Trophoblast cell (in vitro differentiated cells and primary cell): Measurements from ENCODE around the gene RSBN1.

ENCODE experiments used
- DNase-seq, 2 donors: peaks; one replicate each; pipeline ENCODE4 v3.0.0-alpha.2; 2016
- H2AFZ ChIP-seq: 2 replicates; pipeline ENCODE4 v1.6.1; 2013; ENCODE audit warnings: low read length, moderate library complexity, mild to moderate bottlenecking; ENCODE audit not compliant: insufficient read depth, poor library complexity
- H2AK5ac ChIP-seq: 2 replicates; pipeline ENCODE4 v1.6.1; 2013; ENCODE audit warnings: mild to moderate bottlenecking, low read length
- H2BK120ac ChIP-seq: 2 replicates; pipeline ENCODE4 v1.6.1; 2013; ENCODE audit warnings: low read length, mild to moderate bottlenecking, moderate library complexity; ENCODE audit not compliant: insufficient read depth, poor library complexity
- H2BK12ac ChIP-seq: 2 replicates; pipeline ENCODE4 v1.6.1; 2013; ENCODE audit warnings: mild to moderate bottlenecking, low read length, moderate library complexity
- H2BK5ac ChIP-seq: 2 replicates; pipeline ENCODE4 v1.6.1; 2013; ENCODE audit warnings: low read length, low read depth, moderate library complexity, mild to moderate bottlenecking; ENCODE audit not compliant: poor library complexity
- H3K14ac ChIP-seq: 2 replicates; pipeline ENCODE4 v1.6.1; 2013; ENCODE audit warnings: mild to moderate bottlenecking, low read length
- H3K18ac ChIP-seq: 2 replicates; pipeline ENCODE4 v1.6.1; 2013; ENCODE audit warnings: mild to moderate bottlenecking, low read length
- H3K23ac ChIP-seq: 2 replicates; pipeline ENCODE4 v1.6.1; 2013; ENCODE audit warnings: low read length
- H3K27ac ChIP-seq: 2 replicates; pipeline ENCODE4 v1.5.1; 2013; ENCODE audit warnings: low read depth, mild to moderate bottlenecking, inconsistent platforms, low read length, moderate library complexity
- H3K27me3 ChIP-seq: 2 replicates; pipeline ENCODE4 v1.6.1; 2013; ENCODE audit warnings: inconsistent platforms, mild to moderate bottlenecking, low read length, moderate library complexity; ENCODE audit not compliant: insufficient read depth
- H3K36me3 ChIP-seq, 2 experiments: 1 replicate in 1 of 2; 2 replicates in 1 of 2; pipeline ENCODE4 v1.6.1; 2013; ENCODE audit warnings: low read length in 2 of 2, mild to moderate bottlenecking in 2 of 2, moderate library complexity in 1 of 2; ENCODE audit not compliant: insufficient read depth in 2 of 2, control insufficient read depth in 1 of 2
- H3K4ac ChIP-seq: 2 replicates; pipeline ENCODE4 v1.6.1; 2013; ENCODE audit warnings: low read depth, mild to moderate bottlenecking, low read length, moderate library complexity
- H3K4me1 ChIP-seq, 2 experiments: 1 replicate in 1 of 2; 2 replicates in 1 of 2; pipeline ENCODE4 v1.6.1; 2013; ENCODE audit warnings: low read length in 2 of 2, mild to moderate bottlenecking in 2 of 2, moderate library complexity in 1 of 2; ENCODE audit not compliant: insufficient read depth in 2 of 2, control insufficient read depth in 1 of 2
- H3K4me2 ChIP-seq: 2 replicates; pipeline ENCODE4 v1.6.1; 2013; ENCODE audit warnings: inconsistent platforms, mild to moderate bottlenecking, low read length, moderate library complexity
- H3K4me3 ChIP-seq: 2 replicates; pipeline ENCODE4 v1.5.1; 2013; ENCODE audit warnings: mild to moderate bottlenecking, low read depth, low read length, inconsistent platforms
- H3K79me1 ChIP-seq: one replicate; pipeline ENCODE4 v1.6.1; 2013; ENCODE audit warnings: low read length
- H3K79me2 ChIP-seq: 2 replicates; pipeline ENCODE4 v1.6.1; 2013; ENCODE audit warnings: low read length, mild to moderate bottlenecking; ENCODE audit not compliant: control insufficient read depth, insufficient read depth, poor library complexity
- H3K9ac ChIP-seq: 2 replicates; pipeline ENCODE4 v1.6.1; 2013; ENCODE audit warnings: mild to moderate bottlenecking, low read length
- H3K9me3 ChIP-seq: 2 replicates; pipeline ENCODE4 v1.6.1; 2013; ENCODE audit warnings: low read depth, mild to moderate bottlenecking, control low read depth, inconsistent platforms, low read length; ENCODE audit not compliant: insufficient read depth
- H4K12ac ChIP-seq: 2 replicates; pipeline ENCODE4 v1.6.1; 2013; ENCODE audit warnings: low read depth, mild to moderate bottlenecking, low read length, moderate library complexity
- H4K8ac ChIP-seq: 2 replicates; pipeline ENCODE4 v1.6.1; 2013; ENCODE audit warnings: low read depth, mild to moderate bottlenecking, low read length, moderate library complexity
- H4K91ac ChIP-seq: one replicate; pipeline ENCODE4 v1.6.1; 2013; ENCODE audit warnings: low read depth, mild to moderate bottlenecking, low read length, moderate library complexity
- WGBS: extraction: QIAGEN DNeasy Blood & Tissue Kit; methylation state at CpG from one replicate; pipeline ENCODE4 v1.1.7; 2013; ENCODE audit warnings: missing lambda C conversion rate; ENCODE audit not compliant: insufficient read length, insufficient coverage; ENCODE audit errors: extremely low coverage; 5-methylcytosine and 5-hydroxymethylcytosine counted together

Gene RSBN1

DNA sequence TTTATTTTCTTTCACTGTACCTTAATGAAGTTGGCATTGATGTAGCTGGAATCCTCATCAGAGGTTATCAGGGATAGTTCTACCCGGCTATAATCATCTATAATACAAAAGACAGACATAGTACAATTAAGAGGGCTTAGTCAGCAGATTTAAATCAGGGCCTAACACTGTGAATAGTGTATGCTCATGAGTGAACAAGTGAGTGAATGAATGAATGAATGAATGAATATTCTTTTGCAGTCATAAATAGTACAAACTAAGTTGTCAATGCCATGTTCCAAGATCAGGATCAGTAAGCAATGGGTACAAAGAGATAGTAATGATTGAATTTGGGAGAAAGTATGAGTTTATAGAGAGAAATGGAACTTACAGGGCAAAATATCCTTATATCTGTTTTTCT, 46.7 kb upstream of the RSBN1 start:
- H2AFZ ChIP-seq, result no peak overlapping the region
- no peak overlapping the region for H3K9ac ChIP-seq
- no peaks in the 10 kb centered on the region for H3K79me1 ChIP-seq
- H2BK12ac ChIP-seq, result no peak overlapping the region
- H4K12ac ChIP-seq, result no peak overlapping the region
- no peaks in the 10 kb centered on the region for H3K79me2 ChIP-seq
- H3K4me2 ChIP-seq, result no peak overlapping the region
- no CpG with 5 or more reads among the region's 1 CpG for WGBS
- no peak overlapping the region for H3K14ac ChIP-seq
- DNase-seq, result no peak
- no peak overlapping the region for H2BK5ac ChIP-seq
- H3K4me1 ChIP-seq, result no peaks in the 10 kb centered on the region
- H3K36me3 ChIP-seq, result no peaks in the 10 kb centered on the region
- no peak overlapping the region for H3K23ac ChIP-seq
- H3K9me3 ChIP-seq, result no peaks in the 10 kb centered on the region
- H3K4me3 ChIP-seq, result no peak overlapping the region
- H3K27ac ChIP-seq, result no peak overlapping the region
- no peak overlapping the region for H2BK120ac ChIP-seq
- no peak overlapping the region for H4K8ac ChIP-seq
- no peaks in the 10 kb centered on the region for H3K27me3 ChIP-seq
- H2AK5ac ChIP-seq, result no peak overlapping the region
- no peak overlapping the region for H4K91ac ChIP-seq
- H3K18ac ChIP-seq, result no peak overlapping the region
- H3K4ac ChIP-seq, result no peak overlapping the region

DNA sequence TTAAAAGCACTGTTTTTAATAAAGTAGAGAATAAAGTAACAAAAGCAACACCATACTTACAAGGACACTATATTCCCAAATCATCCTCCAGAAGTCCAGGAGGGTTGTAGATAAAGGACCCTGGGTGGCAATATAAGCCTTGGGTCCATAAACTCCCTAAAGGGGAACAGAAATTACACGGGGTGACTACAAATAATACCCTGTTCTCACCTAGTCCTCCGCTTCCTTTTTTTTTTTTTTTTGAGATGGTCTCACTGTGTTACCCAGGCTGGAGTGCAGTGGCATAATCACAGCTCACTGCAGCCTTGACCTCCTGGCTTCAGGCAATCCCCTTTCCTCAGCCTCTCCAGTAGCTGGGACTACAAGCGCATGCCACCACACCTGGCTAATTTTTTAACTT, 46.1 kb upstream of the RSBN1 start:
- Histone ChIP-seq H3K4me1 (no peaks in the 10 kb centered on the region), H3K14ac (no peak overlapping the region), H3K4ac (no peak overlapping the region), H2BK5ac (no peak overlapping the region), H3K9ac (no peak overlapping the region), H3K18ac (no peak overlapping the region), H3K36me3 (no peaks in the 10 kb centered on the region), H3K23ac (no peak overlapping the region), H2AK5ac (no peak overlapping the region), H4K8ac (no peak overlapping the region), H2BK12ac (no peak overlapping the region), H4K91ac (no peak overlapping the region), H2BK120ac (no peak overlapping the region), H3K79me1 (no peaks in the 10 kb centered on the region), H3K9me3 (no peaks in the 10 kb centered on the region), H3K79me2 (no peaks in the 10 kb centered on the region), H2AFZ (no peak overlapping the region), H4K12ac (no peak overlapping the region), H3K4me2 (no peak overlapping the region), H3K27ac (no peak overlapping the region), H3K4me3 (no peak overlapping the region), H3K27me3 (no peaks in the 10 kb centered on the region)
- no peak for DNase-seq
- WGBS, result no CpG with 5 or more reads among the region's 3 CpGs

DNA sequence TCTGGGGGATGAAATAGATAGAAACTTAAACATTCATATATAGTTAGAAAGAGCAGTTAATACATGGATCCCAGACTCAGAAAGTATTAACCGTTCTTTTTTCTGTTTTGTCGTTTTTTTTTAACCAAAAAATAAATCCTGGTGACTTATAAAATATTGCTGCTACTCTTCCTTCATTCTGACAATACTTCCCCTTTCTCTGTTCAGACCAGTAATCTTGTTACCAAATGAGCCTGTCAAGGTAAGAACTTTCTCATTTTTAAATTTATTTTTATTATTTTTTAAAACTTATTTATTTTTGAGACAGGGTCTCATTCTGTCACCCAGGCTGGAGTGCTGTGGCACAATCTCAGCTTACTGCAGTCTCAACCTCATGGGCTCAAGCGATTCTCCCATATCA, 45.5 kb upstream of the RSBN1 start:
- Histone ChIP-seq H2BK12ac (no peak overlapping the region), H3K27me3 (no peaks in the 10 kb centered on the region), H3K9me3 (no peaks in the 10 kb centered on the region), H2AFZ (no peak overlapping the region), H3K79me2 (no peaks in the 10 kb centered on the region), H2BK5ac (no peak overlapping the region), H4K91ac (no peak overlapping the region), H3K9ac (no peak overlapping the region), H4K12ac (no peak overlapping the region), H2BK120ac (no peak overlapping the region), H3K4ac (no peak overlapping the region), H3K14ac (no peak overlapping the region), H3K4me1 (no peaks in the 10 kb centered on the region), H3K4me3 (no peak overlapping the region), H3K18ac (no peak overlapping the region), H3K23ac (no peak overlapping the region), H3K36me3 (no peaks in the 10 kb centered on the region), H4K8ac (no peak overlapping the region), H2AK5ac (no peak overlapping the region), H3K27ac (no peak overlapping the region), H3K79me1 (no peaks in the 10 kb centered on the region), H3K4me2 (no peak overlapping the region)
- no CpG with 5 or more reads among the region's 3 CpGs for WGBS
- no peak for DNase-seq

DNA sequence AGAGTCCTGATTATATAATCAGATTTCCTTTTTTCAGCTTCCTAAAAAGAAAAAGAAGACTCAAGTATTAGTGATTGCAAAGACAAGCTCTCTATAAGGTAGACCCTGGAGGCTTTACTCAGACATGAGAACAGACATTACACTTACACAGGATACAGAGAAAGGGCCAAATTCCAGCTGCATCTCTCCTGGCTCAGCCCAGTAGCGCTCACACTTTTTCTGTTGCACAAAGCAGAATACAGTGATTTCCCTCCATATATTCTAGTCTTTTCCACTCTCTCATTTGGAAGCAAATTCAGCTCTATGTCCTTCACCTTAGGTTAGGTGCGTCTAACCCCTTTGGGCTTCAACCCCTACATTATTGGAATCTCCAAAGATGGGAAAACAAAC, 44.1 kb upstream of the RSBN1 start:
- Histone ChIP-seq H3K14ac (no peak overlapping the region), H2BK5ac (no peak overlapping the region), H3K4ac (no peak overlapping the region), H3K23ac (no peak overlapping the region), H4K91ac (no peak overlapping the region), H3K27ac (no peak overlapping the region), H3K4me3 (no peak overlapping the region), H3K27me3 (no peaks in the 10 kb centered on the region), H3K79me2 (no peaks in the 10 kb centered on the region), H3K9me3 (no peaks in the 10 kb centered on the region), H3K4me2 (no peak overlapping the region), H2AFZ (no peak overlapping the region), H2AK5ac (no peak overlapping the region), H2BK12ac (no peak overlapping the region), H3K36me3 (no peaks in the 10 kb centered on the region), H3K18ac (no peak overlapping the region), H4K12ac (no peak overlapping the region), H3K9ac (peak overlapping the region; percentile 21), H2BK120ac (no peak overlapping the region), H3K79me1 (no peaks in the 10 kb centered on the region), H3K4me1 (no peaks in the 10 kb centered on the region), H4K8ac (no peak overlapping the region)
- no peak for DNase-seq
- no CpG with 5 or more reads among the region's 2 CpGs for WGBS
